DND-41 (cell line): ENCODE data around the gene CEP85.

Source experiments
- CTCF ChIP-seq: IDR thresholded peaks from 2 replicates; pipeline ENCODE4 v1.5.1; 2012; ENCODE audit warnings: borderline replicate concordance, low read length, moderate library complexity, mild to moderate bottlenecking; ENCODE audit not compliant: poor library complexity, severe bottlenecking; ENCODE audit errors: extremely low read depth
- EZH2 ChIP-seq: IDR thresholded peaks from 3 replicates; pipeline ENCODE4 v1.6.1; 2012; ENCODE audit warnings: borderline replicate concordance, low read depth, mild to moderate bottlenecking, moderate library complexity, low read length, inconsistent platforms; ENCODE audit not compliant: severe bottlenecking

GRCh38 chr1:26234644-26235370, 807 bp downstream of the CEP85 start:
- TF ChIP-seq CTCF (peak; percentile 41), EZH2 (no peak)
